OCI-LY7 (cell line): Measurements from ENCODE around the gene RALA. TPM values are rescaled to one million over a fixed set of nuclear protein-coding genes. Genes with fewer than 3 reads are reported as not detected.

ENCODE experiments used
- BruUV-seq: library from RNA; stranded (reverse); fragments of 400-500 nt; replicated peaks from 2 replicates; lab custom pipeline; 2021; lab: Mats Ljungman, UMichigan
- CTCF ChIA-PET: fragments of 300-600 bp; sonication (Branson Sonifier 250); formaldehyde crosslinking; loops from one replicate; lab custom pipeline; 2022; ENCODE audit warnings: antibody characterized with exemption; ENCODE audit not compliant: unreplicated experiment; lab: Charles Lee
- POLR2A ChIA-PET: fragments of 300-600 bp; sonication (Branson Sonifier 250); formaldehyde crosslinking; loops from one replicate; lab custom pipeline; 2022; ENCODE audit warnings: antibody characterized with exemption; lab: Charles Lee
- DNase-seq: peaks from one replicate; pipeline ENCODE4 v3.0.0-alpha.2; 2015; ENCODE audit warnings: low spot score
- H2AFZ ChIP-seq: fragments of 200-600 bp; sonication (generic), shearing (Covaris generic); 2 replicates; pipeline ENCODE4 v1.6.1; 2014; ENCODE audit warnings: mild to moderate bottlenecking, antibody characterized with exemption, low read length, moderate library complexity
- H3K27ac ChIP-seq: fragments of 200-600 bp; sonication (generic); 2 replicates; pipeline ENCODE4 v1.5.1; 2014; ENCODE audit warnings: mixed run types, low read depth, mild to moderate bottlenecking, moderate library complexity, low read length, inconsistent platforms; ENCODE audit not compliant: poor library complexity, severe bottlenecking
- H3K36me3 ChIP-seq: fragments of 200-600 bp; sonication (generic); 2 replicates; pipeline ENCODE4 v1.6.1; 2014; ENCODE audit warnings: mild to moderate bottlenecking, antibody characterized with exemption, low read length, moderate library complexity, mixed read lengths; ENCODE audit not compliant: insufficient read depth
- H3K4me1 ChIP-seq: fragments of 200-600 bp; sonication (generic); 2 replicates; pipeline ENCODE4 v1.5.1; 2014; ENCODE audit warnings: mild to moderate bottlenecking, low read length; ENCODE audit not compliant: insufficient read depth, poor library complexity, severe bottlenecking
- H3K4me2 ChIP-seq: fragments of 200-600 bp; sonication (generic); 2 replicates; pipeline ENCODE4 v1.6.1; 2014; ENCODE audit warnings: mild to moderate bottlenecking, low read length
- H3K4me3 ChIP-seq: fragments of 200-600 bp; sonication (generic); 2 replicates; pipeline ENCODE4 v1.5.1; 2014; ENCODE audit warnings: mild to moderate bottlenecking, low read depth, low read length; ENCODE audit not compliant: poor library complexity, severe bottlenecking
- H3K79me2 ChIP-seq: fragments of 200-600 bp; sonication (generic); 2 replicates; pipeline ENCODE4 v1.6.1; 2016; ENCODE audit warnings: low read depth, mild to moderate bottlenecking, low read length, moderate library complexity, mixed read lengths; ENCODE audit not compliant: insufficient read depth
- H3K9me2 ChIP-seq: fragments of 200-600 bp; sonication (generic); 2 replicates; pipeline ENCODE4 v1.6.1; 2016; ENCODE audit warnings: mild to moderate bottlenecking, low read length, mixed read lengths; ENCODE audit not compliant: insufficient read depth
- H3K9me3 ChIP-seq: fragments of 200-600 bp; sonication (generic); 2 replicates; pipeline ENCODE4 v1.6.1; 2014; ENCODE audit warnings: mild to moderate bottlenecking, mixed run types, low read length, mixed read lengths
- H4K20me1 ChIP-seq: fragments of 200-600 bp; sonication (generic); 2 replicates; pipeline ENCODE4 v1.6.1; 2014; ENCODE audit warnings: mild to moderate bottlenecking, antibody characterized with exemption, low read length, moderate library complexity, mixed read lengths; ENCODE audit not compliant: insufficient read depth
- EZH2phosphoT487 ChIP-seq: fragments of 200-600 bp; sonication (generic); IDR thresholded peaks from 2 replicates; pipeline ENCODE4 v1.6.1; 2018; ENCODE audit warnings: low read depth, borderline replicate concordance, mild to moderate bottlenecking, mixed run types, antibody characterized with exemption, low read length, moderate library complexity, mixed read lengths
- intact Hi-C: fragments of 100-400 bp; cut with micrococcal nuclease; formaldehyde crosslinking; loops from one replicate; pipeline ENCODE4 v1.10.0; 2022; ENCODE audit not compliant: unreplicated experiment
- total RNA-seq, 2 experiments: library from RNA; depleted of rRNA in 1 of 2; stranded (reverse); fragments of >200 nt in 1 of 2; shearing (Covaris generic) in 1 of 2; gene quantifications; 2 replicates each; pipeline ENCODE4 v1.2.3, GENCODE V29; 2014 to 2022
- TF ChIP-seq, protein P1 (sequence below): fragments of 200-600 bp; sonication (generic); conservative IDR thresholded peaks from 2 replicates; pipeline ENCODE4 v1.5.1; 2014; ENCODE audit warnings: mild to moderate bottlenecking, antibody characterized with exemption, low read length, moderate library complexity, mixed read lengths

RALA gene
- total RNA-seq, 2 experiments from 2014 or later = 6.4 to 31.0 TPM

- Histone ChIP-seq H3K9me3 (0 out of 2 replicates have a peak, but pooled peaks cover 9% of the 10 kb centered on the region), H2AFZ (no peak overlapping the region), H4K20me1 (no peaks in the 10 kb centered on the region), H3K79me2 (no peaks in the 10 kb centered on the region; the same call in 1 of the 2 replicates), H3K27ac (no peak overlapping the region), H3K4me3 (no peak overlapping the region), H3K4me2 (no peak overlapping the region), H3K36me3 (peaks cover 13% of the 10 kb centered on the region), H3K4me1 (no peaks in the 10 kb centered on the region), H3K9me2 (no peaks in the 10 kb centered on the region)
- no peak for DNase-seq
- intact Hi-C loops = no loop called here
- TF ChIP-seq, protein P1, sequence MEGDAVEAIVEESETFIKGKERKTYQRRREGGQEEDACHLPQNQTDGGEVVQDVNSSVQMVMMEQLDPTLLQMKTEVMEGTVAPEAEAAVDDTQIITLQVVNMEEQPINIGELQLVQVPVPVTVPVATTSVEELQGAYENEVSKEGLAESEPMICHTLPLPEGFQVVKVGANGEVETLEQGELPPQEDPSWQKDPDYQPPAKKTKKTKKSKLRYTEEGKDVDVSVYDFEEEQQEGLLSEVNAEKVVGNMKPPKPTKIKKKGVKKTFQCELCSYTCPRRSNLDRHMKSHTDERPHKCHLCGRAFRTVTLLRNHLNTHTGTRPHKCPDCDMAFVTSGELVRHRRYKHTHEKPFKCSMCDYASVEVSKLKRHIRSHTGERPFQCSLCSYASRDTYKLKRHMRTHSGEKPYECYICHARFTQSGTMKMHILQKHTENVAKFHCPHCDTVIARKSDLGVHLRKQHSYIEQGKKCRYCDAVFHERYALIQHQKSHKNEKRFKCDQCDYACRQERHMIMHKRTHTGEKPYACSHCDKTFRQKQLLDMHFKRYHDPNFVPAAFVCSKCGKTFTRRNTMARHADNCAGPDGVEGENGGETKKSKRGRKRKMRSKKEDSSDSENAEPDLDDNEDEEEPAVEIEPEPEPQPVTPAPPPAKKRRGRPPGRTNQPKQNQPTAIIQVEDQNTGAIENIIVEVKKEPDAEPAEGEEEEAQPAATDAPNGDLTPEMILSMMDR = no peak
- TF ChIP-seq EZH2phosphoT487 = no peak
- POLR2A ChIA-PET = interaction anchor here (1.2 kb wide), 1 partner anchor 24 kb away, joined by 3 read pairs; no protein-coding TSS in a partner anchor
- CTCF ChIA-PET = no interaction called here
- no TSS peak for BruUV-seq
Measured at GRCh38 chr7:39659356-39660013, 36.1 kb downstream of the RALA start.

- no peak overlapping the region for H3K4me3 ChIP-seq
- no peak overlapping the region for H3K27ac ChIP-seq
- H3K36me3 ChIP-seq = peaks cover 15% of the 10 kb centered on the region
- no peaks in the 10 kb centered on the region for H4K20me1 ChIP-seq
- H3K4me1 ChIP-seq = no peaks in the 10 kb centered on the region
- H3K4me2 ChIP-seq = no peak overlapping the region
- no peak overlapping the region for H2AFZ ChIP-seq
- no peaks in the 10 kb centered on the region for H3K9me2 ChIP-seq
- CTCF ChIA-PET = no interaction called here
- TF ChIP-seq, protein P1 = no peak
- no peak for TF ChIP-seq EZH2phosphoT487
- intact Hi-C loops = no loop called here
- BruUV-seq = no TSS peak
- no peak for DNase-seq
- POLR2A ChIA-PET = no interaction called here
- H3K9me3 ChIP-seq = 0 out of 2 replicates have a peak, but pooled peaks cover 9% of the 10 kb centered on the region
- no peaks in the 10 kb centered on the region; the same call in 1 of the 2 replicates for H3K79me2 ChIP-seq
Measured at GRCh38 chr7:39661960-39662359, 38.6 kb downstream of the RALA start.

- Histone ChIP-seq H3K36me3 (peaks cover 15% of the 10 kb centered on the region), H2AFZ (no peak overlapping the region), H3K9me2 (no peaks in the 10 kb centered on the region), H3K9me3 (0 out of 2 replicates have a peak, but pooled peaks cover 9% of the 10 kb centered on the region), H3K27ac (no peak overlapping the region), H3K4me1 (no peaks in the 10 kb centered on the region), H3K79me2 (no peaks in the 10 kb centered on the region; the same call in 1 of the 2 replicates), H3K4me2 (no peak overlapping the region), H4K20me1 (no peaks in the 10 kb centered on the region), H3K4me3 (no peak overlapping the region)
- TF ChIP-seq, protein P1 = no peak
- no peak for TF ChIP-seq EZH2phosphoT487
- CTCF ChIA-PET = no interaction called here
- no TSS peak for BruUV-seq
- DNase-seq = no peak
- POLR2A ChIA-PET = interaction anchor here (1.0 to 1.1 kb wide), 2 partner anchors 18 to 92 kb away, joined by 3 to 5 read pairs; no protein-coding TSS in a partner anchor
- intact Hi-C loops = no loop called here
Measured at GRCh38 chr7:39663263-39663662, 39.9 kb downstream of the RALA start.
